ENCODE data around the gene SRF. TPM values are rescaled to one million over a fixed set of nuclear protein-coding genes. Genes with fewer than 3 reads are reported as not detected.

Gene SRF
- total RNA-seq, 6 experiments from 2014 or later, result 37.4 to 49.7 (median 39.3) TPM

DNA sequence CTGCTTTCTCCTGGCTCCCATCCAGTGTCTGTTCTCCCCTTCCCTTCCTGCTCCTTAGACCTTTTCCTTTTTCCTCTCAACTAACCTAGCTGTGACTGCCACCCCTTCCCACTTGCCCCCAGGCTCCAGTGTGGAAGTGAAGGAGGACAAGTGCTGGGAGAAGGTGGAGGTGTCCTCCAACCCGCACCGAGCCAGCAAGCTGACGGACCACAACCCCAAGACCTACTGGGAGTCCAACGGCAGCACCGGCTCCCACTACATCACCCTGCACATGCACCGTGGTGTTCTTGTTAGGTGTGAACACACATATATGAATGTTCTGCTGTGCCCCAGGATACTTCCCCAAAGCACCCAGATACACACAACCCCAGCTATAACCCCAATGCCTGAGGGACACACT is 29.5 kb downstream of the SRF start:
- peaks cover 7% of the 10 kb centered on the region for H3K36me3 Mint-ChIP-seq (ENCODE audit: low read depth)
- H3K4me3 Mint-ChIP-seq, result no peak overlapping the region
- TF ChIP-seq, protein P1, sequence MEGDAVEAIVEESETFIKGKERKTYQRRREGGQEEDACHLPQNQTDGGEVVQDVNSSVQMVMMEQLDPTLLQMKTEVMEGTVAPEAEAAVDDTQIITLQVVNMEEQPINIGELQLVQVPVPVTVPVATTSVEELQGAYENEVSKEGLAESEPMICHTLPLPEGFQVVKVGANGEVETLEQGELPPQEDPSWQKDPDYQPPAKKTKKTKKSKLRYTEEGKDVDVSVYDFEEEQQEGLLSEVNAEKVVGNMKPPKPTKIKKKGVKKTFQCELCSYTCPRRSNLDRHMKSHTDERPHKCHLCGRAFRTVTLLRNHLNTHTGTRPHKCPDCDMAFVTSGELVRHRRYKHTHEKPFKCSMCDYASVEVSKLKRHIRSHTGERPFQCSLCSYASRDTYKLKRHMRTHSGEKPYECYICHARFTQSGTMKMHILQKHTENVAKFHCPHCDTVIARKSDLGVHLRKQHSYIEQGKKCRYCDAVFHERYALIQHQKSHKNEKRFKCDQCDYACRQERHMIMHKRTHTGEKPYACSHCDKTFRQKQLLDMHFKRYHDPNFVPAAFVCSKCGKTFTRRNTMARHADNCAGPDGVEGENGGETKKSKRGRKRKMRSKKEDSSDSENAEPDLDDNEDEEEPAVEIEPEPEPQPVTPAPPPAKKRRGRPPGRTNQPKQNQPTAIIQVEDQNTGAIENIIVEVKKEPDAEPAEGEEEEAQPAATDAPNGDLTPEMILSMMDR (IDR thresholded peaks at IDR 0.05), result no peak
- no peaks in the 10 kb centered on the region for H3K9me3 Mint-ChIP-seq
- no peak overlapping the region for H3K27ac Mint-ChIP-seq
- no peaks in the 10 kb centered on the region for H3K27me3 Mint-ChIP-seq (ENCODE audit: insufficient read depth)
- no peaks in the 10 kb centered on the region for H3K4me1 Mint-ChIP-seq (ENCODE audit: low read depth)
- DNase-seq, result no peak

DNA sequence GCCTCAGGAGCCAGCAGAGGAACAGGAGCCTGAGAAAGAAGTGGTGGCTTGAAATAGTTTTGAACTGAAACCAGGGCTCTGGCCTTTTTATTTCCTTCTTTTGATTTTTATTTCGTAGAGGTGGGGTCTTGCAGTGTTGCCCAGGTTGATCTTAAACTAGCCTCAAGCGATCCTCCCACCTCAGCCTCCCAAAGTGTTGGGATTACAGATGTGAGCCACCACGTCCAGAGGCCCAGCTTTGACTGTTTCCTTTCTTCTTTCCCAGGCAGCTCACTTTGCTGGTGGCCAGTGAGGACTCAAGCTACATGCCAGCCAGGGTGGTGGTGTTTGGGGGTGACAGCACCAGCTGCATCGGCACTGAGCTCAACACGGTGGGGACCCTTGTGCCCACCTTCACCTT is 31.4 kb downstream of the SRF start:
- no peaks in the 10 kb centered on the region; the same call in 1 of the 2 replicates for H3K9me3 Mint-ChIP-seq
- H3K36me3 Mint-ChIP-seq (ENCODE audit: low read depth), result peaks cover 17% of the 10 kb centered on the region
- H3K4me3 Mint-ChIP-seq, result no peak overlapping the region
- H3K4me1 Mint-ChIP-seq (ENCODE audit: low read depth), result no peaks in the 10 kb centered on the region
- H3K27me3 Mint-ChIP-seq (ENCODE audit: insufficient read depth), result no peaks in the 10 kb centered on the region
- H3K27ac Mint-ChIP-seq, result no peak overlapping the region
- DNase-seq, result no peak
- TF ChIP-seq, protein P1 (IDR thresholded peaks at IDR 0.05), result no peak

DNA sequence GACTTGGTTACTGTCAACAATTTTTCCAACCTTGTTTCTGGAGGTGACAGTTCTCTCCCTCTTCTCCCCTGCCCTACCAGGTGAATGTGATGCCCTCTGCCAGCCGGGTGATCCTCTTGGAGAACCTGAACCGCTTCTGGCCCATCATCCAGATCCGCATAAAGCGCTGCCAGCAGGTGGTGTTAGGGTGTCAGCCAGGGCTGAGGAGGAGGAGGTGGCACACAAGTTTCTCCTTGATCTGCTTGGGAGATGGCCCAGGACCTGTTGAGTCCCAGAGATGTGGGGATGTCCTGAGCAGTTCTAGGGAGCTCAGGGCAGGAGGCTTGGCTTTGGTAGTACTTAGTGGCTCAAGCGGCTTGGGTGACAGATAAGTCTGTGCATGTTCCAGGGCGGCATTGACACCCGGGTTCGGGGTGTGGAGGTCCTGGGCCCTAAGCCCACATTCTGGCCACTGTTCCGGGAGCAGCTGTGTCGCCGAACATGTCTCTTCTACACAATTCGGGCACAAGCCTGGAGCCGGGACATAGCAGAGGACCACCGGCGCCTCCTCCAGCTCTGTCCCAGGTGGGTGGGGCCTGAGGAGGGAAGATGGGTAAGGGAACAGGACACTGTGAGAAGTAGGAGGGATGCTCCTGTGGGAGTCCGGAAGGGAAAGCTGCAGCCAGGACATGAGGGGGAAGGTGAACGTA is 32.1 kb downstream of the SRF start:
- peaks cover 17% of the 10 kb centered on the region for H3K36me3 Mint-ChIP-seq (ENCODE audit: low read depth)
- H3K9me3 Mint-ChIP-seq, result no peaks in the 10 kb centered on the region; the same call in 1 of the 2 replicates
- H3K4me3 Mint-ChIP-seq, result no peak overlapping the region
- no peak overlapping the region for H3K27ac Mint-ChIP-seq
- TF ChIP-seq, protein P1 (IDR thresholded peaks at IDR 0.05), result no peak
- DNase-seq, result no peak
- no peaks in the 10 kb centered on the region for H3K4me1 Mint-ChIP-seq (ENCODE audit: low read depth)
- no peaks in the 10 kb centered on the region for H3K27me3 Mint-ChIP-seq (ENCODE audit: insufficient read depth)

DNA sequence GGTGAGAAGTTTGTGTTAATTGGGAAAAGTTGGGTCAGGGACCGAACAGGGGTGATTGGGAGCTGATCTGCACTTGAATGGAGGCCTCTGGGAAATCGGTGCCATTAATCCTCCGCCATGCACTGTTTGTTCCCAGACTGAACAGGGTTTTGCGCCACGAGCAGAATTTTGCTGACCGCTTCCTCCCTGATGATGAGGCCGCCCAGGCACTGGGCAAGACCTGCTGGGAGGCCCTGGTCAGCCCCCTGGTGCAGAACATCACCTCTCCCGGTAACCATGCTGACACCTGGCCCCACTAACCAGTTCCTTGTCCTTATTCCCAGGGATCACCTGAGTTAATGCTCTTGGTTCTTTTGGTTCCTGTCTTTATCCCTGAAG is 32.6 kb downstream of the SRF start:
- no peak for DNase-seq
- no peak overlapping the region for H3K27ac Mint-ChIP-seq
- TF ChIP-seq, protein P1 (IDR thresholded peaks at IDR 0.05), result no peak

DNA sequence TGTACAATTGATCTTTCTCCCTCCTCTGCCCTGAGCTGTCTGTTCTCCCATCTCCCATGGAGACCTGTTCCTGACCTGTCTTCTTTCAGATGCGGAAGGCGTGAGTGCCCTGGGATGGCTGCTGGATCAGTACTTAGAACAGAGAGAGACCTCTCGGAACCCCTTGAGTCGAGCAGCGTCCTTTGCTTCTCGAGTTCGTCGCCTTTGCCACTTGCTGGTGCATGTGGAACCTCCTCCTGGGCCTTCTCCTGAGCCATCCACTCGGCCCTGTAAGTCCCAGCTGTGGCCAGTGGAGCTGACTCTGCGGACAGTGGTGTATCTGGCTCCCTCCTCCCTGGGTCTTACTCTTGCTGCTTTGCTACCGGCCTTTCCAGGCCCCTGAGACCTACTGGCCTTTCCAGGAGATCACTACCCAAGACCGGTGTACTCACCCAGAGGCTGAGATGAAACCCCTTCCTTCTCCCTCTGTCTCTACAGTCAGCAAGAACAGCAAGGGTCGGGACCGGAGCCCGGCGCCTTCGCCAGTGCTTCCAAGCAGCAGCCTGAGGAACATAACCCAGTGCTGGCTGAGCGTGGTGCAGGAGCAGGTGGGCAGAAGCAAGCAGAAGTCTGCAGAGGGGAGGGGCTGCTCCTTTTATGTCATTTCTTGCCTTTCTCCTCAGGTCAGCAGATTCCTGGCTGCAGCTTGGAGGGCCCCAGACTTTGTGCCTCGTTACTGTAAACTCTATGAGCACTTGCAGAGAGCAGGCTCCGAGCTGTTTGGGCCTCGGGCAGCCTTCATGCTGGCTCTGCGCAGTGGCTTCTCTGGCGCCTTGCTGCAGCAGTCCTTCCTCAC is 33.4 kb downstream of the SRF start:
- no peaks in the 10 kb centered on the region for H3K27me3 Mint-ChIP-seq (ENCODE audit: insufficient read depth)
- DNase-seq, result no peak
- TF ChIP-seq, protein P1 (IDR thresholded peaks at IDR 0.05), result no peak
- H3K9me3 Mint-ChIP-seq, result no peaks in the 10 kb centered on the region; the same call in 1 of the 2 replicates
- H3K27ac Mint-ChIP-seq, result no peak overlapping the region
- peaks cover 17% of the 10 kb centered on the region for H3K36me3 Mint-ChIP-seq (ENCODE audit: low read depth)
- no peaks in the 10 kb centered on the region for H3K4me1 Mint-ChIP-seq (ENCODE audit: low read depth)
- H3K4me3 Mint-ChIP-seq, result no peak overlapping the region

More for the DNA sequence above, 32.6 kb downstream of the SRF start:
- Mint-ChIP-seq H3K4me1 (ENCODE audit: low read depth) (no peaks in the 10 kb centered on the region), H3K4me3 (no peak overlapping the region), H3K9me3 (no peaks in the 10 kb centered on the region; the same call in 1 of the 2 replicates), H3K36me3 (ENCODE audit: low read depth) (peaks cover 17% of the 10 kb centered on the region), H3K27me3 (ENCODE audit: insufficient read depth) (no peaks in the 10 kb centered on the region)
